ENCODE data around the gene DPY30. TPM values are rescaled to one million over a fixed set of nuclear protein-coding genes. Genes with fewer than 3 reads are reported as not detected.

DPY30 gene
- total RNA-seq, 1 experiment from 2014 or later: 69.6 TPM

Other genes with a start within 250 kb of the DPY30 start
- gene MEMO1, start 28.8 kb downstream of the DPY30 start, total RNA-seq (2014; rRNA removed): 47.8 and 48.3 TPM in 2 replicates
- gene SPAST, start 23.8 kb upstream of the DPY30 start, total RNA-seq (2014; rRNA removed): 17.7 and 17.9 TPM in 2 replicates
- 25.1 and 30.6 TPM in 2 replicates for gene SLC30A6, start 126.1 kb upstream of the DPY30 start, total RNA-seq (2014; rRNA removed)
- gene NLRC4, start 225.1 kb upstream of the DPY30 start, total RNA-seq (2014; rRNA removed): not detected in 2 replicates
- 12.6 and 27.6 TPM in 2 replicates for gene YIPF4, start 238.1 kb upstream of the DPY30 start, total RNA-seq (2014; rRNA removed)